Measurements from ENCODE around the gene ACBD6.

The ACBD6 gene

DNA sequence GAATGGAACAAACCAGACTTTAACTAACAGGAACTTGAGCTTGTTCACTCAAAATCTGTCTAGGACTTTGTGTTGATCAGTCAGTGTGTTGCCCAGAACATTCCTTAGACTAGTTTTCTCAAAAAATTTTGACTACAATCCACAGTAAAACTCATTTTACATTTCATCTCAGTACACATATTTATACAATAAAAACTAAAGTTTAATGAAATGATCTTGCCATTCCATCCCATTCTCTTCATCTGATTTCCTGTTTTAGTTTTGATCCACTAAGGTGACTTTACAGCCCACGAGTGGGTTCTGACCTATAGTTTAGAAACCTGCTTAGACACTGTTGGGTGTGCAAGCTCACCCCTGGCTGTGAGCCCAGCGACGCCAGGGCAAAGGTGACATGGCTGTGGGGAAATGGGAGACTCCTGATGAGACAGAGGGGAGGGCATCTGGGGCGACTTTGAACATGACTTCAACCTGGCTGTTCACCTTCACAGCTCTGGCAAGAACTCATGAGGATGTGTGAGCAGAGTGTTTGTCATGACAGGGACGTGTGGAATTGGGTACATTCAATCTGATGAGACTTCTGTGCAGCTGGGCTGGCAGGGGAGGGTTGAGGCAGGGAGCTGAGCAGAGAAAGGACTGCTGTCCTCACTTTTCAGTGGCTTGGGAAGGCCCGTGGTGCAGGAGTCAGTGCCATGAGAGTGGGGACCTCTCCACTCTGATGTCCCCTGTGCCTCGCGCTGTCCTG is 231.7 kb downstream of the ACBD6 start:
- no peak for DNase-seq (ENCODE audit: low read depth)

- no peak for DNase-seq (ENCODE audit: low read depth)
Observed at GRCh38 chr1:180269645-180270529, 232.5 kb downstream of the ACBD6 start.

- DNase-seq (ENCODE audit: low read depth): no peak
Observed at GRCh38 chr1:180268556-180269075, 233.8 kb downstream of the ACBD6 start.

GRCh38 chr1:180267761-180268555 is 234.4 kb downstream of the ACBD6 start:
- DNase-seq (ENCODE audit: low read depth): no peak

DNA sequence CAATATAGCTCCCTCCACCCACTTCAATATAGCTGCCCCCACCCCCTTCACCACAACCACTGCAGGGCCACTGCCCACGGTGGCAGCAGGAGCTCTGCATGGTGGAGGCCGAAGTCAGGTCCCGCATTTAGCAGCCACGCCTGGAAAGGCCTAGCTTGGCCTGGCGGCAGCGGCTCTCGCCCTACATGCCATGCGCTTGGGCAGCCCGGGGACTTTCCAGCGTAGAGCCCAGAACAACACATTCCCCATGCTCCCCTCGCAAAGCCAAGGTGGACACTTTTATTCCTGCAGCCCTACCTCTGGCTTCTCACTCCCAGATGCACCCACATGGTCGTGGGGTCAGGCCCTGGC is 235.2 kb downstream of the ACBD6 start:
- DNase-seq (ENCODE audit: low read depth): no peak

- no peak for DNase-seq (ENCODE audit: low read depth)
Observed at GRCh38 chr1:180266275-180267210, 235.8 kb downstream of the ACBD6 start.

DNA sequence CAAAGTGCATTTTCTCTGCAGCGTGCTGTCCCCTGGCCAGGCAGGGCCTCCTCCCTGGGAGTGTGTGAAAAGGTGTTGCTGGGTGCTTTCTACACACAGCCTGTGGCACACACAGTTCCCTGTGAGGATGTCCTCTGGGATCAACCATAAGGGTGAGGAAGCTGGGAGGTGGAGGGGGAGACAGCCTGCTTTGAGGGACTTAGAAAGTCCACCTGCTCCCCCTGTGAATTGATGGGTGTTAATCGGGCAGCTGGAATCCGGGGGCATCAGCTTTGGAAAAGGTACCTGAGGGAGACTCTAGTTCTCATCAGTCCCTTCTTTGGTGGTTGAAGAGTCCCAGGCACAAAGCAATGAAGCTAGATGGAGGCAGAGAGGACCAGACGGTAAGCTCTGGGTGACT is 236.5 kb downstream of the ACBD6 start:
- DNase-seq (ENCODE audit: low read depth): no peak

DNA sequence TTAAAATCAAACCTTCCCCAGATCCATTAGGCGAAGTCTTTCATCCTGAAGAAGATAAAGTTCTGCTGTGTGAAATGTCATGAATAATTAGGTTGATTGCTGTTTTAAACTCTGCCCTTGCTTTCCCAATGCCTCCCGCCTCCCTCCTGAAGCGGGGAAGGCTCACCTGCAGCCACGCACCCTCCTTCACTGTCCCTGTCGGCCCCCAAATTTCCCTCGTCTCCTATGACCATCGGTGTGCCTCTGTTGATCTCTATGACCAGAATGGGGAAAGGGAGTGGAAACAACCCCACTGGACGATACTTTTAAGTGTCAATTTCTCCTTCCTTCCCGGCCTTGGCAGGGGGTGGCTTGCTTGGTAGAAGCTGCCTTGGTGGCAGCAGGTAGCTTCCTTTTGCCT is 237.2 kb downstream of the ACBD6 start:
- no peak for DNase-seq (ENCODE audit: low read depth)

DNA sequence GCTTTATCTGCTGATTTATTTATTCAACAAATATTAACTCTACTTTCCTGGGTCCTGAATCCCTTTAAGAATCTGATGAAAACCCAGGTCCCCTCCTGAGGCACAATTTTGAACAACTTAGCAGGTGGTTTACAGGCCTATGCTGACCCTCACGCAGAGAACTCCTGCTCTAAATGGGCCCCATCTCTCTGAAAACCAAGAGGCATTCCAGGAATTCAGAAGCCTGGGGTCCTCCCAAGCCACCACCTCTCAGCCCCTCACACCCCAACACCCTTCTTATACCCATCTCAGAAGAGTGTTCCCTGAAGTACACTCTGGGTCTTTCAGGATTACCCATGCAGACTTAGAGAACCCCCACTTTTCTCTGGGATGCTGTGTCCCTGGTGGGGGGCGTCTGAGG is 237.8 kb downstream of the ACBD6 start:
- DNase-seq (ENCODE audit: low read depth): no peak

- no peak for DNase-seq (ENCODE audit: low read depth)
Observed at GRCh38 chr1:180262628-180263488, 239.5 kb downstream of the ACBD6 start.

- DNase-seq (ENCODE audit: low read depth): no peak
Observed at GRCh38 chr1:180261524-180262155, 240.7 kb downstream of the ACBD6 start.

DNA sequence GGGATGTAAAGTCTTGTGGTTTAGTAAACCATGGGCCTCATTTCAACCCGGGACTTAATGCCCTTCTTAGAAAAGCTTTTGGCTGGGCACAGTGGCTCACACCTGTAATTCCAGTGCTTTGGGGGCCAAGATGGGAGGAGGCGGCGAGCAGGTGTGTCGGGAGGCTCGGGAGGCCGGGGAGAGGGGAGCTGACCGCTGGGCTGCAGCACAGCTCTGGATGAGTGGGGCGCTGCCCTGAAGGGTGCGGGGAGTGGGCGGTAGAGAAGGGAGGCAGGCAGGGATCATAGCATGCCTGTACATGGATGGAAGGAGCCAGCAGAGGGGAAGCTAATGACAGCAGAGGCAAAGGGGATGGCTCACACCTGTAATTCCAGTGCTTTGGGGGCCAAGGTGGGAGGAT is 241.3 kb downstream of the ACBD6 start:
- no peak for DNase-seq (ENCODE audit: low read depth)

DNA sequence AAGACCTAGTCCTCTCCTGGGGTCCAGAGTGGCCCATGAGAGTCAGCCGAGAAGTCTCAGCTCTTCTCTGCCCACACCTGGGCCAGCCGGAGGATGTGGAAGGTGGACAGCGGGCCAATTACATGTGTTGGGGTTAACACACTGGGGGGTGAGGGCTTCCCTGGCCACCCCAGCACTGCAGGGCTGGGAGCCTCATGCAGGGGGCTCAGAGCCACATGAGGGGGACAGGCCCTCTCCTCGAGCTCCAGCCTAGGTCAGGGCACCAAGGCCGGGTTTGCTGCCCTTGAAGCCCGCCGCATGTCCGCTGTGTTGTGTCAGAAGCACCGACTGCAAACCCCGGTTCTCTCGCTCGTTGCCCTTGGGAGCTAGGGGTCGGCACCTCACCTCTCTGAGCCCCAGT is 241.8 kb downstream of the ACBD6 start:
- DNase-seq (ENCODE audit: low read depth): no peak

GRCh38 chr1:180259431-180260338 is 242.7 kb downstream of the ACBD6 start:
- DNase-seq (ENCODE audit: low read depth): no peak

- no peak for DNase-seq (ENCODE audit: low read depth)
Observed at GRCh38 chr1:180258935-180259334, 243.4 kb downstream of the ACBD6 start.

GRCh38 chr1:180258290-180258689 is 244.1 kb downstream of the ACBD6 start:
- DNase-seq (ENCODE audit: low read depth): no peak

- DNase-seq (ENCODE audit: low read depth): no peak
Observed at GRCh38 chr1:180257486-180257885, 244.9 kb downstream of the ACBD6 start.

GRCh38 chr1:180257028-180257386 is 245.4 kb downstream of the ACBD6 start:
- DNase-seq (ENCODE audit: low read depth): no peak
